PFSK-1 (cell line): ENCODE results near the gene UBE2V1.

Experiments
- FOXP2 ChIP-seq: optimal IDR thresholded peaks from 2 replicates; pipeline ENCODE3; 2011; ENCODE audit warnings: borderline replicate concordance, control low read depth, inconsistent platforms; ENCODE audit not compliant: insufficient read depth; ENCODE audit errors: extremely low read length, extremely low read depth
- SIN3A ChIP-seq: IDR thresholded peaks from 2 replicates; pipeline ENCODE4 v1.6.1; 2012; ENCODE audit warnings: mild to moderate bottlenecking, low read length, moderate library complexity, borderline replicate concordance; ENCODE audit not compliant: insufficient read depth
- TAF1 ChIP-seq: IDR thresholded peaks from 2 replicates; pipeline ENCODE4 v1.6.1; 2012; ENCODE audit warnings: low read length, control low read depth, borderline replicate concordance; ENCODE audit not compliant: insufficient read depth
- TF ChIP-seq, protein P1 (sequence below), 2 experiments: IDR thresholded peaks; 2 replicates each; pipeline versions ENCODE4 v1.6.1 to v1.8.0; 2011 to 2012; ENCODE audit warnings: low read depth in 2 of 2, low read length in 2 of 2, control low read depth in 1 of 2, inconsistent platforms in 1 of 2, mild to moderate bottlenecking in 1 of 2, moderate library complexity in 1 of 2; ENCODE audit not compliant: insufficient read depth in 1 of 2

DNA sequence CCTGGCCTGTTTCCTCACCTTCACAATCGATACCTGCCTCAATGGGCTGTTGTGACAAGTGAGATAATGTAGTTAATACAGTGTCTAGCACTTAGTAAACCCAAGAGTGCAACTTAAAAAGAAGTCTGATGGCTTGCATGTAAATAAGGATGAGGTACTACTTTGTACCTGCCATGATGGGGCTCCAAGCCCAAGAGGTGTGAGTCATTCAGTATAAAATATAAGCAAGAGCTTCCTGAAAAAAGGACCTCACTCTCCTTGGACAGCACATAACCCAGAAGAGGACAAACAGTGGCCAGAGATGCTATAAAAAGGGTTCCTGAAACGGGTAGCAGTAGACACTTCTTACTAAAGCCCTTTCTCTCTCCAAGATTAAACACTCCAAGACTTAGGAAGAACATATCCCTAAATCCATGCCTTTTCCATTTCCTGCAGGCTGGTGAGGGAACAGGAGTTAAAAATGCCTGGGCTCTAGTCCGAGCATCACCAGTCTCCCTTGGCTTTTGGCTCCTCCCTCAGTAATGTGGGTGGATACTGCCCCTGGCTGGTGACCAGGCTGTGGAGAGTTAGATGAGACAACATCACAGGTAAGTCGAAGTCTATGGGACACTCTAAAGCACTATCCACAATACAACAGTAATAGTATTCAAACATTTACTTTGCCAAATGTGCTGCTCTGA lies 4.3 kb downstream of the UBE2V1 start:
- TF ChIP-seq TAF1 = no peak
- TF ChIP-seq, protein P1, sequence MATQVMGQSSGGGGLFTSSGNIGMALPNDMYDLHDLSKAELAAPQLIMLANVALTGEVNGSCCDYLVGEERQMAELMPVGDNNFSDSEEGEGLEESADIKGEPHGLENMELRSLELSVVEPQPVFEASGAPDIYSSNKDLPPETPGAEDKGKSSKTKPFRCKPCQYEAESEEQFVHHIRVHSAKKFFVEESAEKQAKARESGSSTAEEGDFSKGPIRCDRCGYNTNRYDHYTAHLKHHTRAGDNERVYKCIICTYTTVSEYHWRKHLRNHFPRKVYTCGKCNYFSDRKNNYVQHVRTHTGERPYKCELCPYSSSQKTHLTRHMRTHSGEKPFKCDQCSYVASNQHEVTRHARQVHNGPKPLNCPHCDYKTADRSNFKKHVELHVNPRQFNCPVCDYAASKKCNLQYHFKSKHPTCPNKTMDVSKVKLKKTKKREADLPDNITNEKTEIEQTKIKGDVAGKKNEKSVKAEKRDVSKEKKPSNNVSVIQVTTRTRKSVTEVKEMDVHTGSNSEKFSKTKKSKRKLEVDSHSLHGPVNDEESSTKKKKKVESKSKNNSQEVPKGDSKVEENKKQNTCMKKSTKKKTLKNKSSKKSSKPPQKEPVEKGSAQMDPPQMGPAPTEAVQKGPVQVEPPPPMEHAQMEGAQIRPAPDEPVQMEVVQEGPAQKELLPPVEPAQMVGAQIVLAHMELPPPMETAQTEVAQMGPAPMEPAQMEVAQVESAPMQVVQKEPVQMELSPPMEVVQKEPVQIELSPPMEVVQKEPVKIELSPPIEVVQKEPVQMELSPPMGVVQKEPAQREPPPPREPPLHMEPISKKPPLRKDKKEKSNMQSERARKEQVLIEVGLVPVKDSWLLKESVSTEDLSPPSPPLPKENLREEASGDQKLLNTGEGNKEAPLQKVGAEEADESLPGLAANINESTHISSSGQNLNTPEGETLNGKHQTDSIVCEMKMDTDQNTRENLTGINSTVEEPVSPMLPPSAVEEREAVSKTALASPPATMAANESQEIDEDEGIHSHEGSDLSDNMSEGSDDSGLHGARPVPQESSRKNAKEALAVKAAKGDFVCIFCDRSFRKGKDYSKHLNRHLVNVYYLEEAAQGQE (IDR thresholded peaks at IDR 0.05; ENCODE audit: insufficient read depth in 1 of 2, low read depth in 2 of 2, low read length in 2 of 2) = no peak
- TF ChIP-seq SIN3A = no peak
- TF ChIP-seq FOXP2 = no peak
